ENCODE data around the gene KATNIP.

DNA sequence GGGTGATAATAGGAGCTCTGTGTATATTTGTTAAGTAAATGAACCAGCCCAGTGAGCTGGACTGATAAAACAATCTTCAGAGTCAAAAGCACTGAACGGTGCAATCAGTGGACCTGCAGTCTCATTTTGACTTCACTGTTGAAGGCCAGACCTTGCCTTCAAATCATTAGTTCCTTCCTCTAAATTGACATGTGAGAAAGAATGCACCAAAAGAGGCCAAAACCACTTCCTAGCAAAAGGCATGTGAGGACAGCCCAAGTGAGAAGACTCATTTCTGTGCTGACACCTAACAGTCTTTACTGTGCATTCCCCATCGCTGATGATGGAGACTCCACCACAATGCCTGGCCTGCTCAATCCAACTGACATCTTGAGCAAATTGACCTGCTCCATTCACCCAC lies 10.8 kb upstream of the KATNIP start:
- TF ChIP-seq FOXA1 (IDR thresholded peaks at IDR 0.05) = no peak
- TF ChIP-seq ELF4 (IDR thresholded peaks at IDR 0.05) = no peak
- TF ChIP-seq FOXK2 (IDR thresholded peaks at IDR 0.05) = no peak
- TF ChIP-seq BHLHE40 (IDR thresholded peaks at IDR 0.05; ENCODE audit: borderline replicate concordance) = no peak
- no peak for TF ChIP-seq NFRKB (IDR thresholded peaks at IDR 0.05)
- TF ChIP-seq HDGF (IDR thresholded peaks at IDR 0.05; ENCODE audit: borderline replicate concordance) = no peak
- no peak for TF ChIP-seq FOXM1 (IDR thresholded peaks at IDR 0.05; ENCODE audit: borderline replicate concordance)
- no peak for TF ChIP-seq SP1 (IDR thresholded peaks at IDR 0.05)
- no peak for TF ChIP-seq SUZ12 (IDR thresholded peaks at IDR 0.05)
- TF ChIP-seq TARDBP (IDR thresholded peaks at IDR 0.05) = no peak
- no peak for TF ChIP-seq ZNF384 (IDR thresholded peaks at IDR 0.05)
- no peak for TF ChIP-seq CTBP1 (IDR thresholded peaks at IDR 0.05; ENCODE audit: borderline replicate concordance)
- TF ChIP-seq ARNT (IDR thresholded peaks at IDR 0.05) = no peak
- no peak for TF ChIP-seq L3MBTL2 (conservative IDR thresholded peaks at IDR 0.05)
